ENCODE data around the gene RASGRP2. TPM values are rescaled to one million over a fixed set of nuclear protein-coding genes. Genes with fewer than 3 reads are reported as not detected.

The RASGRP2 gene
- total and polyA plus RNA-seq, 2 donors (not counting 3 experiments of a cell fraction or from before 2014, with no cell fraction given) = 1.2 to 2.3 TPM

- dilution Hi-C loops (cut with MboI; ENCODE audit: extremely low pct_ligation_motif_present, low sequenced_read_pairs) = no loop called here
Measured at GRCh38 chr11:64694026-64694755, 49.8 kb downstream of the RASGRP2 start.

More at GRCh38 chr11:64694026-64694755, 49.8 kb downstream of the RASGRP2 start:
- BruUV-seq (replicated peaks) = no TSS peak
- H3K36me3 ChIP-seq (ENCODE audit: control insufficient read depth in 2 of 2, extremely low read depth in 1 of 2, insufficient read depth in 2 of 2, low read length in 2 of 2) = no peaks in the 10 kb centered on the region
- H4K20me1 ChIP-seq (replicated peaks; ENCODE audit: control insufficient read depth, extremely low read depth, insufficient read depth, low read length) = no peaks in the 10 kb centered on the region
- DNase-seq (ENCODE audit: low read depth, low spot score) (no peak), FAIRE-seq (no peak)
- H2AFZ ChIP-seq (ENCODE audit: low read depth, low read length) = no peak overlapping the region
- ChIA-PET POLR2A (interaction anchor here (0.8 kb wide), 1 partner anchor 11 kb away, joined by 3 read pairs; no protein-coding TSS in a partner anchor), CTCF (interaction anchor here (1.5 kb wide), 1 partner anchor 10 kb away, joined by 7 read pairs; no protein-coding TSS in a partner anchor)
- H3K9ac ChIP-seq (replicated peaks; ENCODE audit: extremely low read depth, insufficient read depth, low read length) = no peak overlapping the region
- no peaks in the 10 kb centered on the region for H3K4me1 ChIP-seq (ENCODE audit: control insufficient read depth, extremely low read depth, insufficient read depth, low read length)
- H3K9me1 ChIP-seq (replicated peaks; ENCODE audit: control insufficient read depth, extremely low read depth, insufficient read depth, low read length) = no peaks in the 10 kb centered on the region
- TF ChIP-seq MAX (IDR thresholded peaks at IDR 0.05; ENCODE audit: insufficient read depth, insufficient read length) = no peak
- TF ChIP-seq CTCF (IDR thresholded peaks at IDR 0.05; ENCODE audit: extremely low read depth in 1 of 2, insufficient read depth in 1 of 2, low read depth in 1 of 2, low read length in 2 of 2) = no peak
- TF ChIP-seq MYC (IDR thresholded peaks at IDR 0.05; ENCODE audit: low read depth, low read length) = no peak
- TF ChIP-seq POLR2AphosphoS5 (IDR thresholded peaks at IDR 0.05; ENCODE audit: insufficient read depth, low read depth, low read length) = no peak
- TF ChIP-seq FOS (IDR thresholded peaks at IDR 0.05; ENCODE audit: borderline replicate concordance, insufficient read depth, low read length) = no peak
- no peak for TF ChIP-seq JUN (IDR thresholded peaks at IDR 0.05; ENCODE audit: borderline replicate concordance, insufficient read depth, insufficient read length, low read depth)
- no peak for TF ChIP-seq POLR2A (IDR thresholded peaks at IDR 0.05; ENCODE audit: low read depth, low read length)
- TF ChIP-seq EZH2 (IDR thresholded peaks at IDR 0.05; ENCODE audit: borderline replicate concordance, low read depth, low read length, severe bottlenecking) = no peak
- no peak for TF ChIP-seq GATA2 (IDR thresholded peaks at IDR 0.05; ENCODE audit: insufficient read depth, insufficient read length, low read depth, low read length)
- H3K27ac ChIP-seq (ENCODE audit: insufficient read depth, low read depth, low read length) = no peak overlapping the region
- H3K27me3 ChIP-seq (ENCODE audit: control insufficient read depth in 2 of 2, insufficient read depth in 2 of 2, low read length in 2 of 2) = peaks cover 17 to 34% of the 10 kb centered on the region in 2 experiments
- no peak overlapping the region for H3K4me2 ChIP-seq (ENCODE audit: insufficient read depth, low read length)
- no peaks in the 10 kb centered on the region for H3K9me3 ChIP-seq (replicated peaks; ENCODE audit: control insufficient read depth, insufficient read depth, low read length)
- H3K4me3 ChIP-seq (replicated peaks in 1 of 3; ENCODE audit: insufficient read depth in 1 of 3, low read depth in 1 of 3, low read length in 3 of 3) = no peak overlapping the region
- intact Hi-C loops (cut with micrococcal nuclease) = no loop called here
- H3K79me2 ChIP-seq (ENCODE audit: control insufficient read depth, insufficient read depth, low read length) = no peaks in the 10 kb centered on the region
